HG03439 (cell line): ENCODE data around the gene TGFBR1.
"Not testable (repeated sequence)": the region's sequence is repeated elsewhere in the genome, so short reads cannot be mapped to it uniquely, and the experiment has no call there.

Experiments used
- ATAC-seq: cut with Tn5 transposase; IDR thresholded peaks from one replicate; pipeline ENCODE4 v1.9.1; 2021; ENCODE audit warnings: mild to moderate bottlenecking, moderate library complexity; ENCODE audit not compliant: unreplicated experiment

TGFBR1 gene

GRCh38 chr9:99075246-99075912, 29.5 kb upstream of the TGFBR1 start:
- ATAC-seq = no peak

GRCh38 chr9:99076030-99076429, 28.9 kb upstream of the TGFBR1 start:
- no peak for ATAC-seq

DNA sequence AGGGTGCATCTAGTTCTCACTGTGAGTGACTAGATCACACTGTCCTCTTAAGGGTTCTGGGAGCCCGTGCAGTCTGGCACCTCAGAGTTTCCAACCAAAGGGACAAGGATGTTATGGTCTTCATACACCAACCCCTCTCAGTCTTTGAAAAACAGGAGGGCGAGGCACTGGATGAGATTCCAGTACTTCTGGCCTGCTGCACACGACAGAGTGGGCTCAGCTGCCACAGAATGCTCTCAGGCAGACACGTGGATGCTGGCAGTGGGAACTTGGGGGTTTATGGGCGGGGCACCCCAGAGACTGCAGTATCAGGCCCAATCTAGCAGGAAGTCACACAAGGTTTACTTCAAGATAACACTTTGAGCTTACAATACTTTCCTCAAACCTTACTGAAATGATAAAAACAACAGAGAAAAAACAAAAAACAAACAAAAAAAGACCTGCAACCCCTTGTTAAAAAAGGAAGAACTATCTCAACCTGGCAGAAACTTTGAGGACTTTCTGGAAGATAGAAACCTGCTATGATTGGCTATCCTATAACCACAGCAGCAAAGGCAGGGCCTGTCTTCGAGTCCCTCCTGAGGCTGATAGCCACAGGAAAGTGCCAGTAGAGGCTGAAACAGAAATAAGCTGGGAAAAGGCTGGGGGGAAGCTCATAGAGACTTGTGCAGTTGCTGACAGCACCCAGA, 28.3 kb upstream of the TGFBR1 start:
- no peak for ATAC-seq

- no peak for ATAC-seq
Measured at GRCh38 chr9:99078717-99079116, 26.2 kb upstream of the TGFBR1 start.

GRCh38 chr9:99079542-99079941, 25.4 kb upstream of the TGFBR1 start:
- no peak for ATAC-seq

GRCh38 chr9:99083051-99083450, 21.9 kb upstream of the TGFBR1 start:
- no peak for ATAC-seq

DNA sequence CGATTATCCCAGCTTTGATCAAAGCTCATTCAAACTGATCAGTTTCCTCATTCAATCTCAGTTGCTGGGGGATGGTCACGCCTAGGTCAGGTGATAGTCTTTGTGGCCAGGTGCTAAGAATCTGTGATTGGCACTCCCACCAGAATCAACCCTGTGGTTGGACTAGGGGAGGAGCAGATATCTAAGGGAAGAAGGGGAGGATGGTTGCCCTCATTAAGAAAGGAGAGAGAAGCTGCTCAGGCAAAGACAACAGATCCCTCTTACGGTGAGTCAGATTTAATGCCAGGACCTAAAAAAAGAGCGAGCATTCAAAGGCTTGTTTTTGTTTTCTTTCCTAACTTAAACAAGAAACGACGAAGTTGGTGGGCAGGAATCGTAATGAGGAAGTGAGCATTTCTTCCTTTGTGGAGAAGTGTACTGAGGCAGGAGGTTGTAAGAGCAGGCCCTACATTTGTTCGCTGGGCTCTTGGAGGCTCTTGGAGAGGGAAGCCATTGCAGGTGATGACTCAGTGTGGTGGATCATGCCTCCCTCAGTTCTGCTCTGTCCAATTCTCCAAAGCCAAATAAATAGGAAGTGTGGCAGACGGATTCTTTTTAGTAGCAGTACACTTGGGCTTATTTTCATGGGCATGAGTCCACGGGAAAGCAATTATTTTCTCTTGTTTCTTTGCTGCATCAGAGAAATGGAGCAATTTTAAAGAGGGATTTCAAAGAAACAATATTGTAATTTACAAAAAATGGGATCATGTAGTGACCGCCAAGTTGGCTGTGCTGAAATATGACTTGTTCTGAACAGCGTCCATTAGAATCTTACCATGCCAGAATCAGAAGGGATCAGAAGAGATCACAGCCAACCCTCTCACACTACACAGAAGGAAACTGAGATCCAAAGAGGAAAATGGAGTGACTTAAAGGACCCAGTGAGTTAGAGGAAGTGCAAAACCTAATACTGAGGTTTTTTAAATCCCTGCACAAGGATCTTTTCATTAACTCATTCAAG, 18.7 kb upstream of the TGFBR1 start:
- no peak for ATAC-seq

GRCh38 chr9:99087462-99087861, 17.5 kb upstream of the TGFBR1 start:
- no peak for ATAC-seq

- ATAC-seq = no peak
Measured at GRCh38 chr9:99090336-99091130, 14.4 kb upstream of the TGFBR1 start.

DNA sequence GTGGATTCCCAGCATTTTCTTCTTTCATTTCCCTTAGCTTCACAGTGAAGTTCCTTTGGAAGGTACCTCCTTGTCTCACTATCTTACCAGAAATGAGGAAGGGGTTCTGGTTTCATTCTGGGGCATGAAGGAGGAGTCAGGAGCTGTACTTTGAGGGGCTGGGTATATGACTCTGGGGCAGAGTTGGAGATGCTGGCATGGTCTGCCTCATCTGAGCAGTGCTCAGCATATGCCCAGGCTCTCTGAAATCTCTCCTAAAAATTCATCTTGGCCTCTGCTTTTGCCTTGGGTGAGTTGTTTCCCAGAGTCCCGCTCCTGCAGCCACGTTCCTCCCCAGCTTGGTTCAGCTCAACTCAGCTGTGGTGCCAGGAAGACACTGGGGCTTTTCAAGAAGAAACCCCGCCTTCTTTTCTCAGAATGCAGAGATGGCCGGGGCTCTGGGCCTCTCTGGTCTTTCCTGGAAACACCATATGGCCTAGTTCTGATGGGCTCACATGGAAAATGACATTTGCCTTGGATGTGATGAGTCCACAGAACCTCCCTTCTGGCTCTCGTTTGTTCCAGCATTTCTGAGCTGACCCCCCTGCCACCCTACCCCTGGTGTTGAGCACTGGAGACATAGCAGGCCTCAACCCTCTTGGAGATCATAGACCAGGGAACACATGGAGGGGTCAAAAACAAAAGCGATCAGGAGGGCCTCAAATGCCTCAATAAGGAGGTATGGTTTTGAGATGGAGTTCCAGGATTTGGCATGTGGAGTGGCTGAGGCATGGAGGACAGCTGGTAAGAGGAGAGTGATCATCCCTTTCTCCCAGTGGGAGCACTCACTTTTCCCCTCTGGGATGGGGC, 12.0 kb upstream of the TGFBR1 start:
- no peak for ATAC-seq

- ATAC-seq = no peak
Measured at GRCh38 chr9:99093492-99093791, 11.5 kb upstream of the TGFBR1 start.

DNA sequence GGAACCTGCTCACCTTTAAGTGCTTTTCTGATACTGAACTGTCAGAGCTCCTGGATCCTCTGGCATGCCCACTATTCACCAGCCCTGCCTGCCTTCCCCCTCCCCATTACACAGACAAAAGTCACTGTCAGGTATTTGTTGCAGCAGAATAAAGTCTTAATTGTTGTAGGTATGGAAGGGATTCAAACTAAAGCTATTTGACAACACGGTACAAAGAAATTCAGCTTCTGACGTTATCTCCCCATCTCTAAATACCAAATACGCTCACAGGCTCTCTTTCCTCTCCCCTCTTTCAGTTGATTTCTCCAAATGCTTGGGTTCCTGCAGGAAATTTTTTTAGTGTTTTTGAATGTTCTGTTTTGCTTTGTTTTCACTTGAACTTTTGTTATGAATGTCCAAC, 9.3 kb upstream of the TGFBR1 start:
- no peak for ATAC-seq

DNA sequence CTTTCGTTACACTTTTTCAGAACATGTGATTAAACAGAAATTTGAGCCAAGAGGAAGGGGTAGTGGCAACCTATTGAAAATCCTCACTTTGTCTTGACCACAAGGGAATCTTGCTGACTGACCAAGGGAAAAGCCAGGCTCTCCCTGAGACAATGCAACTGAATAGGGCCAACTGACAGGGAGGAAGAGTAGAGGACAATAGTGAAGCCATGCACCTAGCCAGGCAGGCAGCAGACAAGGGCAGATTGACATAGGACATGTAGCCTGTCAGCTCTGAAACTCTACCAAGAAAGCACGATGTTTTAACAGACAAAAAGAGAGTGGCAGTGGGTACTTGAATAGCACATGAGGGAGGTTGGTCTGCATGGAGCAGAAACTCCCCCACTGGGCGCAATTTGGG, 8.5 kb upstream of the TGFBR1 start:
- no peak for ATAC-seq

DNA sequence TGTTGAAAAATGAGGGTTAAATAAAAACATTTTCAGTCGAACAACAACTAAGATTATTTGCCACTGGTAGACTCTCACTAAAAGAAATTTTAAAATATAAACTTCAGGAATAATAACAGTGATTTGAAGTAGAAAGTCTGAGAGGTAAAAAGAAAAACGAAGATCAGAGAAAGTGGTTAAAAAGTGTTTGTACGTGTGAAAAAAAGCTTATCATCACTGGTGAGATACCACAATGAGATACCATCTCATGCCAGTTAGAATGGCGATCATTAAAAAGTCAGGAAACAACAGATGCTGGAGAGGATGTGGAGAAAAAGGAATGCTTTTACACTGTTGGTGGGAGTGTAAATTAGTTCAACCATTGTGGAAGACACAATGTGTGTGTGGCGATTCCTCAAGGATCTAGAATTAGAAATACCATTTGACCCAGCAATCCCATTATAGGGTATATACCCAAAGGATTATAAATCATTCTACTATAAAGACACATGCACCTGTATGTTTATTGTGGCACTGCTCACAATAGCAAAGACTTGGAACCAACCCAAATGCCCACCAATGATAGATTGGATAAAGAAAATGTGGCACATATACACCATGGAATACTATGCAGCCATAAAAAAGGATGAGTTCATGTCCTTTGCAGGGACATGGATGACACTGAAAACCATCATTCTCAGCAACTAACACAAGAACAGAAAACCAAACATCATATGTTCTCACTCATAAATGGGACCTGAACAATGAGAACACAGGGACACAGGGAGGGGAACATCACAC, 4.9 kb upstream of the TGFBR1 start:
- not testable (repeated sequence) for ATAC-seq

GRCh38 chr9:99101271-99101670, 3.6 kb upstream of the TGFBR1 start:
- ATAC-seq = no peak

- ATAC-seq = no peak
Measured at GRCh38 chr9:99101812-99102211, 3.1 kb upstream of the TGFBR1 start.

DNA sequence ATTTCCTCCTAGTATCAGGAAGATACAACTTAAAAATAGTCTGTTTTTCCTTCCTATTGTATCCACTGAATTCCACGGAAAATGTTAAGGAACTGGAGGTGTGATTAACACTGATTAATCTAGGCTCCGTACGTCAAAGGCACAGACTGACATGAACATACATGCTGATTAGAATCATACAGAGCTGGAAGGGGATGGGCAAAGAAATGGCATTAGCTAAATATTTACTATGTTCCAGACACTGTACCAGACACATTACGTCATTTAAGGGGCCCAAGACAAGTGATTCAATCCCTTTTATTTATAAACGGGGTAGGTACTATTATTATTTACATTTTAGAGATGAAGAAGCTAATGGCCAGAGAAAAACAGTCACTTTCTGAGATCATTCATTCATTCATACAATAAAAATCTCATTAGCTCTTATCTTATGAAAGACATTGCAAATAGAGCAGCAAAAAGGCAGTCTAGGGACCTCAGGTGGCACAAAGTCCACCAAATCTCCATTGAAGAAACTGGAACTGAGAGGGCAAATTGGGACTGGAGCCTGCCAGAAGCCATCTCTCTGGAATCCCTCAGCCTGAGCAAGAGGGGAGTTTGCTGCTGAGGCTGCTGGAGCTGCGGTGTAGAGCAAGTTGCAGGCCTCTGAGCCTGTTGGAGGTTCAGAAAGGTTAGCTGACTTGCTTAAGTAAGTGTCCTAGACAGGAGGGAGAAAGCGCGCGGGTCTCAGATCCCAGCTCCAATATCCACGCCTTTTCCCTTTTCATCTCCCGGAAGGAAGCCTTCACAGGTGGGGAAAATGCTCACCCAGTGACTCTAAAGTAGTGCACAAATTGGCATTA, 1.6 kb upstream of the TGFBR1 start:
- no peak for ATAC-seq

GRCh38 chr9:99103901-99104458, 933 bp upstream of the TGFBR1 start:
- no peak for ATAC-seq
